IPS DF 4.7 (cell line): ENCODE results near the gene RPL36.
"Not testable (repeated sequence)": the region's sequence is repeated elsewhere in the genome, so short reads cannot be mapped to it uniquely, and the experiment has no call there.

Source experiments
- DNase-seq: peaks from one replicate; pipeline ENCODE4 v3.0.0-alpha.2; 2013; ENCODE audit warnings: low spot score; ENCODE audit errors: extremely low read depth

The RPL36 gene

DNA sequence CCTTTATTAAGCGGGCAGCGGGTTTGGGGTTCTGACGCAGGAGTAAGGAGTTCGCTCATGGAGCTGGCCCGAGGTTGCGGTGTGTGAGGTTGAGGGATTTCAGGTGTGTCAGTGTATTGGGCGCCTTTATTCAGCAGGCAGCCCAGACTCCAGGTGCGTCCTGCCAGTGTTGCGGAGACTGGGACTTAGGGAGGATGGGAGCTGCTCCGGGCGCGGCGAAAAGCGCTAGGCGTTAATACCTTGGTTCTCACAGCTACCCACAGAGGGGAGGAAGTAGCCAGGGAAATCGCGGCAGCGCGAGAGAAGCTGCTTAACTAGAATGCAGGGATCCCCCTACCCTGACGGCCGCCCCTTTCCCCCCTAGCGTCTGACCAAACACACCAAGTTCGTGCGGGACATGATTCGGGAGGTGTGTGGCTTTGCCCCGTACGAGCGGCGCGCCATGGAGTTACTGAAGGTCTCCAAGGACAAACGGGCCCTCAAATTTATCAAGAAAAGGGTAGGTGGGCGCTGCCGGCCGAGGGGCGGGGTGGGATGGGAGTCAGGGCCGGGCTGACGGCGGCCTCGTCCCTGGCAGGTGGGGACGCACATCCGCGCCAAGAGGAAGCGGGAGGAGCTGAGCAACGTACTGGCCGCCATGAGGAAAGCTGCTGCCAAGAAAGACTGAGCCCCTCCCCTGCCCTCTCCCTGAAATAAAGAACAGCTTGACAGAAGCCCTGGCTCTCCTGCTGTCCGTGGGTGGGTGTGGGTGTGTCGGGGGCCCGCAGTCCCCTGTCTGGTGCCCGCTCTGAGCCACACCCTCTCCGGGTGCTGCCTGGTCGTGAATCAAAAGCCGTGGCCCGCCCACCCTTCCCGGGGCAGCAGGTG, 1.1 kb downstream of the RPL36 start:
- no peak for DNase-seq

DNA sequence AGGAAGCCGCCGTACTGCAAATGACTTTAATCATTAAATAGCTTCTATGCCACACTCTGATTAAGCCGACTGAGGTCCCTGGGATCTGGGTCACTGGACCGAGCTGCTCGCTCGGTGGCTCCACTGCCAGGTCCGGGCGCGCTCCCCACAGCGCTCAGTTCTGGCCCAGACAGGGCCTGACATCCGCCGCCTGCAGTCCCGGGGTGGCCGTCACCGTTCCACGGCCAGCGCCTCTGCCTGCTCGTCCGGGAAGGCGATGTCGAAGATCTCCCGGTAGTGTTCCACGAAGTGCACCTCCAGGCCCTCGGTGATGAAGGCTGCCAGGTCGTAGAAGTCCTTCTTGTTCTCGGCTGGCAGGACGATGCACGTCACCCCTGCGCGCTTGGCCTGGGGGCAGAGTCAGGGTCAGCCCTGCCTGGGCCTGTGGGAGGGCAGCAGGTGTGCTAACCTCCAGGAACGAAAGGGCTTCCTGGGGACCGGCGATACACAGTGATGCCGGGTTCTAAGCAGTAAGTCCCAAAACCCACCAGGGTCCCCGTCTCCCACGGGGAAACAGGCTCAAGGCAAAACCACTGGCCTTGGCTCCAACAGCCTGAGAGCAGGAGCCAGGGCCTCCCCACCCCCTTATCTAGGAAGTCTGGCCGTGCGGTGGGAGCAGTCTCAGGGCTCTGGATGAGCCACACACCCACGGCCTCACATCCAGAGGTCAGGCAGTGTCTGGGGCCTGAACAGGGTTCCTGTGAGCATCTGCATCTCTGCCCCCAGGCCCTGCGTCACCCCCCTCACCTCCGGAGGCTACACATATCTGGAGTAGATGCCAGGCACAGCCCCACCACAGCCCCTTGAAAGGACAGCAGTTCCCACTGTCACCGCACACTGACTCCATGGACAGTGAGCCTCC, 2.0 kb downstream of the RPL36 start:
- no peak for DNase-seq

DNA sequence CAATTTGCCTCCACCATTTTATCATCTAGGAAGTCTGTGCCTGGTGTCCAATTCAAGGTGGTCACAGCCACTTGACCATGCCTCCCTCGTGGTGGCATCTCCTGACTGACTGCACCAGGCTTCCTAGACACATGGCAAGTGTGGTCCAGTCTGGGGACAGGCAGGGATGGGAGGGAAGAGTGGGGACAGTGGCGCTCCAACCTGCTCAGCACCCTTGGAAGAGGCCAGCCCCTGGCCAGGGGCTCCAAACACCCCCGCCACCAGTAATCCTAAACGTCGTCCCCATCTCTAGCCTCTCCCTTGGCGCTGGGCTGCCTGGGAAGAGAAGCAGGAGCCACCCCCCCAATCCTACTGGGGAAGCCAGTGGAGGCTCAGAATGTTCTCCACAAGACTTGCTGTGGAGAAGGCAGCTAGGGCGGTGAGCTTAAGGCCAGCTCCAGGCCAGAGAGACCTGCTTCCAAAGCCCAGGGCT, 2.7 kb downstream of the RPL36 start:
- DNase-seq = no peak

DNA sequence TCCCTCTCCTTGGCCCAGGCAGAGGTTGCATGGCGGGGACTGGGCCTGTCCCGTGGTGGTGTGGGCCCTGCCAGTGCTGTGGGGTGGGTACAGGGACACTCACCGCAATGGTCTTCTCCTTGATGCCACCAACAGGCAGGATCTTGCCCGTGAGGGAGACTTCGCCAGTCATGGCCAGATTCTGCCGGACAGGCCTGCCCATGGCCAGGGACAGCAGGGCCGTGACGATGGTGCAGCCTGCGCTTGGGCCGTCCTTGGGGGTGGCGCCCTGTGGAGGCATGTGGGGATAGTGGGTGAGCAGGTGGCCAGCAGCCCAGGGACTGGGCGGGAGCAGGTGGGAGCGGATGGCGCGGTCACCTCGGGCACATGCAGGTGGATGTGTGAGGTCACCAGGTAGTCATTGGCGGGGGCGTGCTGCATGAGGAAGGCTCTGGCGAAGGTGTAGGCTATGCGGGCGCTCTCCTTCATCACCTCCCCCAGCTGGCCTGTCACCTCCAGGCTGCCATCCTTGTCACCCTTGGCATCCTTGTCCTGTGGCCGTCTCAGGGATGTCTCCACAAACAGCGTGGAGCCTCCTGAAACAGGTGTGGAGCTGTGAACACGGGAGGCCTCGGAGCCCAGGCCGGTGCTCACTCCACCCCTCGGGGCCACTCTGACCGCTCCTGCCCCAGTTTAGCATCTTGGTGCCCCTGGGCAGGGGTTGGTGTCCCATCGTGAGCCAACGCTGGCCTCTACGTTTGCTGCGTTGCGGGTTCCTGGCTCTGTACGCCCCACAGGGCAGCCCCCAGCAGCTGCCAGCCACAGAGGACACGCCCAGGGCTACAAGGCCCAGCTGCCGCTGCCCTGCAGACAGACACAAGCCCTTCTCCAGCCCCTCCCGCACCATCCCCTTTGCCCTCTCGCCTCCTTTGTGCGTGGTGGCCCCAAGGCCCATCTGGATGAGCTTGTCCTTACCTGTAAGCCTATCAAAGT, 3.4 kb downstream of the RPL36 start:
- no peak for DNase-seq

DNA sequence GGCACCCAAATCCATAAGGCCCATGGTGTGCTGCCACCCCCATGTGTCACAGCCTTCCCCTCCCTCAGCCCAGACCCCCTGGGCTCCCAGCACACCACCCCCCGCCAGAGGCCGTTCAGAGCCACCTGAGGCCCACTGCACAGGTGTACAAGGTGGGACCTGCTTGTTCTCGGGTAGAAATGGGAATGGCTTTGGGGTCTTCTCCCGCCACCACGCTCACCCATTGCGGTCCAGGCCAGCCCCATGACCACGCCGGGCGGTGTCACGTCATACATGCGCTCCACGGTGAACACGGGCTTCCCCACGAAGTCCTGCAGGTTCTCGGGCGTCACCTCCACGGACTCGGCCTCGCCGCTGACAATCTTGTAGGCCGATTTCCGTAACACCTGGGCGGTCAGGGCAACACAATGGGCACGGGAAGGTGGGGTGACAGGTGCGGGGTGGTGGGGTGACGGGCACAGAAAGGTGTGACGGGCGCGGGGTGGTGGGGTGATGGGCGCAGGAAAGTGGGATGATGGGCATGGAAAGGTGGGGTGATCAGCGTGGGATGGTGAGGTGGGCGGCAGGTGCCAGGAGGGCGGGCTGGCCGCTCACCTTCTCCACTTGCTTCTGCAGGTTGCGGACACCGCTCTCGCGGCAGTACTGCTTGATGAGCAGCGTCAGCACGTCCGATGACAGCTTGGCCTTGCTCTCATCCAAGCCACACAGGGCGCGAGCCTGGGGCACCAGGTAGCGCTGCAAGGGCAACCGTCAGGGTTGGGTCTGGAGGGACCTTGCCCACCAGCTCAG, 4.3 kb downstream of the RPL36 start:
- DNase-seq = no peak

DNA sequence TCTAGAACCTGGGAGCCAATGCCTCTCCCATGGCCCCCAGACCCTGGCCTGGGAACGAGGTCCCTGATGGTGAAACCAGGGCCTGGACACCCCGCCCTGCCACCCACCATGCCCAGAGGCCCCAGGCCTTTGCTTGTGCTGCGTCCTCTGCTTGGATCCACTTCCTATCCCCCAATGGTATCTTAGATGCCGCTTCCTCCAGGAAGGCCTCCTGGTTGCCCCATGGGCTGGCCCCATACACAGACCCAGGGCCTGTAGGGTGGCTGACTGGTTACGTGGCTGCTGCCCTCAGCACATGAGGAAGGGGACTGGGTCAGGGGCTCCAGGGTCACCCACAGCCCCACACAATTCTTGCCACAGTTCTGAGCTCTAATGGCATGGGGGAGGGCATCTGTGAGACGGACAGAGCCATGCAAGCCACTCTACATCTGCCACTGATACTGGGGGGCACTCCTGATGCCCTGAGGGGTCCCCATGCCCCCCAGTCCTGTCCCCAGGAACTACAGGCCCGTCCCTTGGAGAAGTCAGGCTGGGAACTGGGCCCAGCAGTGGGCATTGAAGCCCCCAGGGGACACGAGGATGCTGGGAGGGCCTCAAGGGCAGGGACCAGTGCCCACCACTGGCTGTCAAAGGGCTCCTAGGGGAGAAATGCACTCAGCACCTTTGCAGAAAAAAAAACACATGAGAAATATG, 5.0 kb downstream of the RPL36 start:
- DNase-seq = no peak

DNA sequence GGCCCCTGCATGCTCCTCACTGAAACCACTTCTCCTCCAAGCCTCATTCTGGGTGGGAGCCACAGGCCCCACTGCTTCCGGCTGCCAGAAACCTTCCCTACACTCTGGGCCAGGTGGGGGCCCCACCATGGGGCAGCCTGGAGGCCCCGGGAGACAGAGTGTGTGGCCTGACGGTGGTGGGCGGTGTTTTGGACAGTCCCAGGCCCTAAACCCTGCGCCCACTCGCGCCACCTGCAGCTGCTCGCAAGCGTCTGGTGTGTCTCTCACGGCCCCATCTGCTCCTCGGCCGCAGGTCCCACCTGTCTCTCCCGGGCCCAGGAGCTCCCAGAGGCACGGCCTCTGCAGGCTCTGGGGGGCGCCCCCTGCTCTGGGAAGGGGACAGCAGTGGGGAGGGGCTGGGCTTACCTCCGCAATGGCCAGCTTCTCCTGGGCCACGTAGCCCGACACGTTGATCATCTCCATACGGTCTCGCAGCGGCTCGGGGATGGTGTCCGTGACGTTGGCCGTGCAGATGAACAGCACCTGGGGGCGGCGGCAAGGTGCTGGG, 5.6 kb downstream of the RPL36 start:
- no peak for DNase-seq

DNA sequence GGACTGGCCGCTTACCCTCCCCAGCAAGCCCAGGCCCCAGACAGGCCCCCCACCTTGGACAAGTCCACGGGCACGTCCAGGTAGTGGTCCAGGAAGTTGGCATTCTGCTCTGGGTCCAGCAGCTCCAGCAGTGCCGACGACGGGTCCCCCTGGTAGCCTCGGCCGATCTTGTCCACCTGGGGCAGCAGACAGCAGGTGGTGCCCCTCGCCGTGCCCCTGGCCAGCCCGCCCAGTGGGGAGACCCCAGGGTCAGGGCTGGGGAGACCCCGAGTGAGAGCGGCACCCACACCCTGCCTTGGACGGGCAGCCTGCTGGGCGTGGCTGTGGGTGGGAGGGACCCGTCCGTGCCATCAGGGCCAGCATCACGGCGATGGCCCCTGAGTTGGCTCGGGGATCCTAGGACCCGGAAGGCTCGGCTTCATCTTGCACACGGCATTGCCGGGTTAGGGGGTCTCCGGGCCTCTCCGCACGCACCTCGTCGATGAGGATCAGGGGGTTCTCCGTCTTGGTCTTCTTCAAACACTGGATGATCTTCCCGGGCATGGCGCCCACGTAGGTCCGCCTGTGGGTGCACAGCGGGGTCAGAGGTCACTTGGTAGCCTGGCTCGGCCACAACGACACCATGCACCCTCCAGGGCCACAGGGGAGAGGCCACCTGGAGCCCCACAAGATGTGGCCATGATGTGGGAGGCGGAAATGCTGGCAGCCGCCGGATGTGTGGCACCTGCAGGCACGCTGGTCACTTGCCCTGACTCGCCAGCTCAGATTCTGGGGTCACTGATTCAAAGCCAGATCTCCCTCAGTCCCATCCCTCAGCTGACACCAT, 6.3 kb downstream of the RPL36 start:
- DNase-seq = no peak

DNA sequence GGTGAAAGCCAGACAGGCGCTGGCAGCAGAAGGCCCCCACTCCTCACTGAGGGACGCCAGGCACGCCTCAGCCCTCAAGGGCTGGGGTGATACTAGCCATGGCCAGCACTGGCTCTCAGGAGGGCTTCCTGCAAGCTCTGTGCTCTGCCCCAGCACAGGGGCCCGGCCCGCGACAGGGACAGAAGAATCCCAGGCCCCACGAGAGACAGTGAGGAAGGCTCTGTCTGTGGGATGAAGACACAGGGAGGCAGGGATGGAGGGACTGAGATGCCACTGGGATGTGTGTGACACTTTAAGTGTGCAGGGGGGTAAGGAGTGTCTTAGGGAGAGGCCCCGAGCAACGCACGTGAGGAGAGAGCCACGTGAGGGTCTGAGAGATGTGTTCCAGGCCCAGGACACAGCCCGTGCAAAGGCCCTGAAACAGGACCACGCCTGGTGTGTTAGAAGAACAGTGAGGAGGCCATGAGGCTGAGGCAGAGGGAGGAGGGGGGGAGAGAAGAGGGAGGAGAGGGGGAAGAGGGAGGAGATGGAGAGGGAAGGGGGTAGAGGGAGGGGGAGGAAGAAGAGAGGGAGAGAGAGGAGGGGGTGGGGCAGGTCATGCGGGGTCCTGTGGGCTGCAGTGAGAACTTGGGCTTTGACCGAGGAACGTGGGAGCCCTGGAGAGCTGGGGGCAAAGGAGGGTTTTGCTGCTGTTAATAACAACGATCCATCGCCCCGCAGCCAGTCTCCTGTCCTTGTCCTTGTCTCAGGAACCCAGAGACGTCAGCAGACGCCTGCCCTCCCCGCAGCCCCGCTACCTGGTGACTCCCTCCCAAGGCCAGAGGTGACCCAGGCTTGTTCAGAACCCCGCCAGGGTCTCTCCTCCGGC, 7.2 kb downstream of the RPL36 start:
- DNase-seq = no peak

DNA sequence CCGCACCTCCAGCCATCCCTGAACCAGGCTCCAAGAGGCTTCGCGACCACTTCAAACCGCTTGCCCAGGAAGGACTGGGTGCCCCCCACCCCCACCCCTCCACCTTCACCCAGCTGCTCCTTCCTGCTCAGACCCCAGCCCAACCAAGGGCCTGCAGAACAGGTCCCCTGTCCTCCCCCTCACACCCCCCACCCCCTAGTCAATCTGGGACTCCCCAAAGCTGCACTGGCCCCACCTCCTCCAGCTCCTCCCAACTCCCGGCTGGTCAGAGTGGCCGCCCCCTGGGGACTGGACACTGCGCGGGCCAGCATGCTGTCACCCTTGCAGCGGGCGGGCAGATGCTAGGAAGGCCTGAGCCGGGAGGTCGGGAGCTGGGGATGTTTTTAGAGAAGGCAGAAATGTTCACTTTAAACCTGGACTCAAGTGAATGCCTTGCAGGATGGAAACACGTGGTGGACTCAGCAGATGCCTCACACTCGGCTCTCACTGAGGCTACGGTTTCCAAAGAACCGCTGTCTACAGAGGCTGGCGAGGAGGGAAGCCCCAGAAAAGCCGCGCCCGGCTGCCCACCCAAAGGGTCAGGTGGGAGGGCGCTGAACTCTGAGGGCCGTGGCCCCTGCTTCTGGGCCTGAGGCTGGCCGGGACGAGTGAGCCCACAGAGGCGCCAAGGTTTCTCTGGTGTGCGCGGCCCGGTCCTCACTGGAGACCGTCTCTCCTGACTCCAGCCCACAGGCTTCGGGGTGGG, 8.0 kb downstream of the RPL36 start:
- DNase-seq = no peak

DNA sequence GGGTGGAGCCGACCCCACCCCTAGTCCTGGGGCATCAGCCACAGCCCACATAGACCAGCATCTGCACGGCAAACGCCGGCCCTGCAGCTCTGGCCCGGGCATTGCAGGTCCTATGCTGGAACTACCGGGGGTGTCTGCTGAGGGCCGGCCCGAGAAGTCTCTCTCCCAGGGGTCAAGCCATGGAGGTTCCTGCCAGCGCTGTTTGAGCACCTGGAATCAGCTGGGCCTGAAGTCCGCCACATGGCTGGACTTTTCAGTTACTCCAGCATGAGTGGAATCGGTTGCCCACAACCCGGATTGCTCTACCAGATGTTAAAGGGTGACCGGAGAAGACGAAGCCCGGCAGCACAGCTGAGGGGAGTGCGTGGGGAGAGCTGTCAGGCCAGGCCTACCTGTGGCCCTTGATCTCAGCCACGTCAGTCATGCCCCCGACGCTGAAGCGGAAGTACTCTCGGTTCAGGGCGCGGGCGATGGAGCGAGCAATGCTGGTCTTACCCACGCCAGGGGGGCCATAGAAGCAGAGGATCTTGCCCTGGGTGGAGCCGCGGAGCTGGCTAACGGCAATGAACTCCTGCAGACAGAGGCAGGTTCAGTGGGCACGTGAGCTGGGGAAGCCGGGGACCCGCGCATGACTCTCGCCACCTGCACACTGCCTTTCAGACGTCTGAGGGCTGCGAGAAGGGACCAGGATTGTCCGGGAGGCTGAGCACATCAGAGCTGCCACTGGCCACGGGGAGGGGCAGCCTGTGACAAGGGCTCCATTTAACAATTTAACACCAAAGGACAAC, 8.7 kb downstream of the RPL36 start:
- no peak for DNase-seq

DNA sequence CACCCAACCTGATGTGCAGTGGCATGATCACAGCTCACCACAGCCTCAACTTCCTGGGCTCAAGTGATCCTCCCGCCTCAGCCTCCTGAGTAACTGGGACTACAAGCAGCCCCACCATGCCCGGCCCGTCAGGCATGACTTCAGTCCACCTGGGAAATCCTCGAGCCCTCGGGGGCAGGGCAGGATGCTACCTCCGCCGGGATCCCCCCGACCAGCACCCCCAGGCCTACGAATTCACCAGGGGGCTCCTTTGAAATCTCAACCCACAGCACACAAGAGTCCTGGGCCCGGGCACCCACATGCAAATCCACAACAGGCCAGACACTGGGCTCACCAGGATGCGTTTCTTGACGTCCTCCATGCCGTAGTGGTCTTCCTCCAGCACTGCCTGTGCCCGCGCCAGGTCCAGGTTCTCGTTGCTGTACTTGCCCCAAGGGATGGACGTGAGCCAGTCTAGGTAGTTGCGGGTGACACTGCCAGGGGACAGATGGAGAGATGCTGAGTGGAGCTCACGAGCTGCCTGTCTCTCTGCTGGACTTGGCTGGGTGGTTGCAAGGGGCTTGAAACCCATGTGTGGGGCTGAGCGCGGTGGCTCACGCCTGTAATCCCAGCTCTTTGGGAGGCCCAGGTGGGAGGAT, 10.5 kb downstream of the RPL36 start:
- DNase-seq = no peak

DNA sequence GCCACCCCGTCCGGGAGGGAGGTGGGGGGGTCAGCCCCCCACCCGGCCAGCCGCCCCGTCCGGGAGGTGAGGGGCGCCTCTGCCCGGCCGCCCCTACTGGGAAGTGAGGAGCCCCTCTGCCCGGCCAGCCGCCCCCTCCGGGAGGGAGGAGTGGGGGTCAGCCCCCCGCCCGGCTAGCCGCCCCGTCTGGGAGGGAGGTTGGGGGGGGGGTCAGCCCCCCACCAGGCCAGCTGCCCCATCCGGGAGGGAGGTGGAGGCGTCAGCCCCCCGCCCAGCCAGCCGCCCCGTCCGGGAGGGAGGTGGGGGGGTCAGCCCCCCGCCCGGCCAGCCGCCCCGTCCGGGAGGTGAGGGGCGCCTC, 11.9 kb downstream of the RPL36 start:
- DNase-seq = not testable (repeated sequence)

DNA sequence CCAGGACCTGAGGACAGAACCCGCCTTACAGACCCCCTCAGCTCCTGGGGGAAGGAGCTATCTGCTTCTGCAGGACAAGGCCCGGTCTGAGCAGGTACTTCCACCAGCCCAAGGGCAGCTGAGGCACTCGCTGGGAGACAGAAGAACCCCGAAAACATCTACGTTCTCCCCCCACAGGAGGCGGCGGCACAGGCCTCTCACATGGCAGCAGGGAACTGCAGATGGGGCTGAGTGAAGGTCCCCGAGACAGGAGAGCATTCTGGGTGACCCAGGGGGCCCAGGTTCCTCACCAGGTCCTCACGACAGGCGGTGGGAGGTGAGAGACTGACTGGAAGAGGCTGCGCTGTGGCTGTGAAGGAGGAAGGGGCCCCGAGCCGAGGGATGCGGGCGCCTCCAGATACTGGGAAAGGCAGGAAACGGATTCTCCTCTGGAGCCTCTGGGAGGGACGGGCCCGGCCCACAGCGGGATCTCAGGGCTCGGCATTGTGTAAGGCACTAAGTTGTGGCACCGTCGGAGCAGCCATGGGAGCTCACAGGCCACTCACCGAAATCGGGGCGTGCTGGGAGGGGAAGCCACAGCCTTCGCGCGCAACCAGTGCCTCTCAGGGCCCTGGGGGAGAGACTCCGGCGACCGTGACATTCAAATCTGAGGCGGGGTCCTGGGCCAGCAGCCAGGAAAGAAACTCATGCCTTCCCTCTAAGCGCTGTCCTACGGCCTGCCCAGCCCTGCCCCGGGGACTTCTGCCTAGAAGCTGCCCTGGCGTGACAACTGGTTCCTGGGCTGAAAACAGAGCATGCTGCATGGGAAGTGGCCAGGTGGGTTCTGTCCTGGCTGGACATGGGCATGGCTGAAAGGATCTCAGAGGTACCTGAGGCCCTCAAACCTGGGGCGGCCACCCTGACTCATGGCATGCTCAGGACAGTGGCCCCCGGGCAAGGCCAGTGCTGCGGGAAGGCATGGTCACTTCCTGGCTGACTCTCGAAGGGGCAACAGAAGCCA, 14.0 kb downstream of the RPL36 start:
- no peak for DNase-seq
